HepG2 (cell line): ENCODE measurements around the gene EGFL8. TPM values are rescaled to one million over a fixed set of nuclear protein-coding genes. Genes with fewer than 3 reads are reported as not detected.

Experiments
- ARHGAP35 ChIP-seq: sonication (generic); formaldehyde crosslinking; IDR thresholded peaks from 2 replicates; pipeline ENCODE4 v1.9.0; 2022; ENCODE audit warnings: mild to moderate bottlenecking, inconsistent platforms, moderate library complexity, missing genetic modification reagents, borderline replicate concordance
- GPN1 ChIP-seq: sonication (generic); formaldehyde crosslinking; IDR thresholded peaks from 2 replicates; pipeline ENCODE4 v1.5.1; 2020; ENCODE audit warnings: missing genetic modification reagents, borderline replicate concordance
- HNRNPK ChIP-seq: fragments of 200-400 bp; formaldehyde crosslinking; IDR thresholded peaks from 2 replicates; pipeline ENCODE4 v1.6.1; 2018; ENCODE audit warnings: low read length, low read depth, moderate library complexity, mild to moderate bottlenecking; ENCODE audit not compliant: poor library complexity, severe bottlenecking
- JARID2 ChIP-seq: sonication (generic); formaldehyde crosslinking; IDR thresholded peaks from 2 replicates; pipeline ENCODE4 v1.8.1; 2023; ENCODE audit warnings: missing genetic modification reagents, inconsistent platforms; ENCODE audit not compliant: insufficient replicate concordance
- KLF13 ChIP-seq: sonication (generic); formaldehyde crosslinking; IDR thresholded peaks from 2 replicates; pipeline ENCODE4 v1.4.0; 2020; ENCODE audit warnings: mild to moderate bottlenecking, missing genetic modification reagents
- MEF2D ChIP-seq: sonication (generic); formaldehyde crosslinking; IDR thresholded peaks from 2 replicates; pipeline ENCODE4 v1.5.1; 2020; ENCODE audit warnings: mild to moderate bottlenecking, missing genetic modification reagents
- MTA1 ChIP-seq: sonication (generic); formaldehyde crosslinking; IDR thresholded peaks from 2 replicates; pipeline ENCODE4 v1.4.0; 2020; ENCODE audit warnings: missing genetic modification reagents, mild to moderate bottlenecking, borderline replicate concordance
- NFE2 ChIP-seq: sonication (generic); formaldehyde crosslinking; IDR thresholded peaks from 2 replicates; pipeline ENCODE4 v1.4.0; 2020; ENCODE audit warnings: missing genetic modification reagents
- NONO ChIP-seq, 2 experiments: fragments of 450-650 bp in 1 of 2; sonication (generic) in 1 of 2; formaldehyde crosslinking in 1 of 2; IDR thresholded peaks in 1 of 2; conservative IDR thresholded peaks in 1 of 2; 2 replicates each; pipeline versions ENCODE4 v1.6.1 to v1.8.0; 2017 to 2022; ENCODE audit warnings: mild to moderate bottlenecking in 1 of 2, missing genetic modification reagents in 1 of 2, moderate library complexity in 1 of 2
- REL ChIP-seq: sonication (generic); formaldehyde crosslinking; conservative IDR thresholded peaks from 2 replicates; pipeline ENCODE4 v1.8.0; 2022; ENCODE audit warnings: mild to moderate bottlenecking, missing genetic modification reagents, moderate library complexity
- RFX3 ChIP-seq: IDR thresholded peaks from 2 replicates; pipeline ENCODE4 v1.6.1; 2016; ENCODE audit warnings: missing biosample characterization, missing genetic modification reagents
- RXRB ChIP-seq: IDR thresholded peaks from 2 replicates; pipeline ENCODE4 v1.6.1; 2016; ENCODE audit warnings: borderline replicate concordance, missing genetic modification reagents, missing compliant biosample characterization
- SMC3 ChIP-seq: IDR thresholded peaks from 2 replicates; pipeline ENCODE4 v1.6.1; 2011; ENCODE audit warnings: low read length, improper control_type of control experiment
- SP5 ChIP-seq: IDR thresholded peaks from 2 replicates; pipeline ENCODE4 v1.6.1; 2016; ENCODE audit warnings: low read depth, borderline replicate concordance
- TAF15 ChIP-seq: fragments of 200-400 bp; formaldehyde crosslinking; IDR thresholded peaks from one replicate; pipeline ENCODE4 v1.6.1; 2018; ENCODE audit warnings: mild to moderate bottlenecking, low read depth, low read length; ENCODE audit not compliant: poor library complexity, severe bottlenecking
- ZNF710 ChIP-seq: sonication (generic); formaldehyde crosslinking; IDR thresholded peaks from 2 replicates; pipeline ENCODE4 v1.5.0; 2020; ENCODE audit warnings: mild to moderate bottlenecking, missing genetic modification reagents, borderline replicate concordance
- polyA plus RNA-seq, 8 experiments: library from polyadenylated mRNA; depleted of rRNA in 3 of 8; stranded (reverse) in 7 of 8; unstranded in 1 of 8; fragments of >200 nt; fragmentation: Illumina TruSeq in 4 of 8; extraction: Trizol in 4 of 8; gene quantifications; 2 replicates each; pipeline versions ENCODE4 v1.2.1 to v1.2.3, GENCODE V29; 2011 to 2016; ENCODE audit warnings: low read depth in 4 of 8, missing spikeins in 1 of 8, mixed read lengths in 1 of 8; ENCODE audit not compliant: insufficient read depth in 1 of 8
- total RNA-seq, 5 experiments: library from RNA; depleted of rRNA; stranded (reverse); fragments of >200 nt; fragmentation: Illumina TruSeq; extraction: Trizol; gene quantifications; 2 replicates each; pipeline ENCODE4 v1.2.3, GENCODE V29; 2016; ENCODE audit warnings: low read depth in 1 of 5
- TF ChIP-seq, protein P1 (sequence below), 2 experiments: fragments of 450-650 bp in 1 of 2; sonication (generic) in 1 of 2; formaldehyde crosslinking in 1 of 2; IDR thresholded peaks; 2 replicates each; pipeline versions ENCODE4 v1.6.1 to v1.8.0; 2016 to 2022; ENCODE audit warnings: antibody characterized with exemption in 1 of 2, mild to moderate bottlenecking in 1 of 2, missing genetic modification reagents in 1 of 2

Gene EGFL8
- total and polyA plus RNA-seq, 2 of the 13 experiments (the other 11 are each of a cell fraction or from before 2014, with no cell fraction given): 10.0 to 11.5 TPM

GRCh38 chr6:32178547-32179440, 14.4 kb downstream of the EGFL8 start (continued):
- TF ChIP-seq, protein P1, sequence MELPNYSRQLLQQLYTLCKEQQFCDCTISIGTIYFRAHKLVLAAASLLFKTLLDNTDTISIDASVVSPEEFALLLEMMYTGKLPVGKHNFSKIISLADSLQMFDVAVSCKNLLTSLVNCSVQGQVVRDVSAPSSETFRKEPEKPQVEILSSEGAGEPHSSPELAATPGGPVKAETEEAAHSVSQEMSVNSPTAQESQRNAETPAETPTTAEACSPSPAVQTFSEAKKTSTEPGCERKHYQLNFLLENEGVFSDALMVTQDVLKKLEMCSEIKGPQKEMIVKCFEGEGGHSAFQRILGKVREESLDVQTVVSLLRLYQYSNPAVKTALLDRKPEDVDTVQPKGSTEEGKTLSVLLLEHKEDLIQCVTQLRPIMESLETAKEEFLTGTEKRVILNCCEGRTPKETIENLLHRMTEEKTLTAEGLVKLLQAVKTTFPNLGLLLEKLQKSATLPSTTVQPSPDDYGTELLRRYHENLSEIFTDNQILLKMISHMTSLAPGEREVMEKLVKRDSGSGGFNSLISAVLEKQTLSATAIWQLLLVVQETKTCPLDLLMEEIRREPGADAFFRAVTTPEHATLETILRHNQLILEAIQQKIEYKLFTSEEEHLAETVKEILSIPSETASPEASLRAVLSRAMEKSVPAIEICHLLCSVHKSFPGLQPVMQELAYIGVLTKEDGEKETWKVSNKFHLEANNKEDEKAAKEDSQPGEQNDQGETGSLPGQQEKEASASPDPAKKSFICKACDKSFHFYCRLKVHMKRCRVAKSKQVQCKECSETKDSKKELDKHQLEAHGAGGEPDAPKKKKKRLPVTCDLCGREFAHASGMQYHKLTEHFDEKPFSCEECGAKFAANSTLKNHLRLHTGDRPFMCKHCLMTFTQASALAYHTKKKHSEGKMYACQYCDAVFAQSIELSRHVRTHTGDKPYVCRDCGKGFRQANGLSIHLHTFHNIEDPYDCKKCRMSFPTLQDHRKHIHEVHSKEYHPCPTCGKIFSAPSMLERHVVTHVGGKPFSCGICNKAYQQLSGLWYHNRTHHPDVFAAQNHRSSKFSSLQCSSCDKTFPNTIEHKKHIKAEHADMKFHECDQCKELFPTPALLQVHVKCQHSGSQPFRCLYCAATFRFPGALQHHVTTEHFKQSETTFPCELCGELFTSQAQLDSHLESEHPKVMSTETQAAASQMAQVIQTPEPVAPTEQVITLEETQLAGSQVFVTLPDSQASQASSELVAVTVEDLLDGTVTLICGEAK (IDR thresholded peaks at IDR 0.05): no peak
- TF ChIP-seq, protein P1 (CRISPR knock-in tag; IDR thresholded peaks at IDR 0.05): no peak; the same call in 1 of the 2 replicates
- TF ChIP-seq SP5 (CRISPR knock-in tag) (peak; percentile 55), NFE2 (CRISPR knock-in tag) (no peak), MEF2D (no peak), ZNF710 (CRISPR knock-in tag) (no peak), SMC3 (no peak), TAF15 (no peak), MTA1 (CRISPR knock-in tag) (no peak), RXRB (no peak; the same call in 1 of the 2 replicates), KLF13 (CRISPR knock-in tag) (no peak), JARID2 (CRISPR knock-in tag) (no peak), HNRNPK (no peak), RFX3 (CRISPR knock-in tag) (no peak), NONO (IDR thresholded peaks at IDR 0.05) (no peak), NONO (CRISPR knock-in tag; conservative IDR thresholded peaks at IDR 0.05) (peak; percentile 70), REL (CRISPR knock-in tag) (no peak), ARHGAP35 (CRISPR knock-in tag) (no peak), GPN1 (no peak)
